HG03060 (cell line): ENCODE measurements around the gene AQP11.
"Not testable (repeated sequence)": the region's sequence is repeated elsewhere in the genome, so short reads cannot be mapped to it uniquely, and the experiment has no call there.

Experiments
- ATAC-seq: cut with Tn5 transposase; IDR thresholded peaks from one replicate; pipeline ENCODE4 v1.9.1; 2021; ENCODE audit warnings: low read depth, moderate number of reproducible peaks; ENCODE audit not compliant: unreplicated experiment

Gene AQP11, protein sequence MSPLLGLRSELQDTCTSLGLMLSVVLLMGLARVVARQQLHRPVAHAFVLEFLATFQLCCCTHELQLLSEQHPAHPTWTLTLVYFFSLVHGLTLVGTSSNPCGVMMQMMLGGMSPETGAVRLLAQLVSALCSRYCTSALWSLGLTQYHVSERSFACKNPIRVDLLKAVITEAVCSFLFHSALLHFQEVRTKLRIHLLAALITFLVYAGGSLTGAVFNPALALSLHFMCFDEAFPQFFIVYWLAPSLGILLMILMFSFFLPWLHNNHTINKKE

DNA sequence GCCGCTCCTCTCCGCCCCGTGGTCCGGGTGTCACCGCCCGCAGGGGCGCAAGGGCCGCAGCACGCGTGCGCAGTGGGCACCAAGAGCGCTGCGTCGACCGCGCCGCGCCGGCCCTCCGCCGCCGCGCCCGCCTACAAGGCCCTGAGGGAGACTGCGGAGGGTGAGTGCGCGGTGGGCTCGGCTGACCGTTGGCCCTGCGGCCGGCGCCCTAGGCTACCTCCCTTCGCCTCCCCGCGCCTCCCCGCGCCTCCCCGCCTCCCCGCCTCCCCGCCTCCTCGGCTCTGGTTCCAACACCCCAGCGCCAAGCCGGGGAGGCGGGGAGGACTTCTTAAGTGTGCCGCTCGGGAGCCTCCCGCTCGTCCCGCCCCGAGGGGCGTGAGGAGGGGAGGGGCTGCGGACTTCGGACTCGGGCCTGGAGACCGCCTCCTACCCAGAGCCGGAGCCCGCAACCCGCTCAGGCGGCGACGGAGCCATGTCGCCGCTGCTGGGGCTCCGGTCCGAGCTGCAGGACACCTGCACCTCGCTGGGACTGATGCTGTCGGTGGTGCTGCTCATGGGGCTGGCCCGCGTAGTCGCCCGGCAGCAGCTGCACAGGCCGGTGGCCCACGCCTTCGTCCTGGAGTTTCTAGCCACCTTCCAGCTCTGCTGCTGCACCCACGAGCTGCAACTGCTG, at the start of gene AQP11:
Gene AQP11 (plus strand): TSS at position 433 of the 673 bp plus-strand sequence. CDS start 40 bp downstream, at position 473.
- ATAC-seq, result no peak

DNA sequence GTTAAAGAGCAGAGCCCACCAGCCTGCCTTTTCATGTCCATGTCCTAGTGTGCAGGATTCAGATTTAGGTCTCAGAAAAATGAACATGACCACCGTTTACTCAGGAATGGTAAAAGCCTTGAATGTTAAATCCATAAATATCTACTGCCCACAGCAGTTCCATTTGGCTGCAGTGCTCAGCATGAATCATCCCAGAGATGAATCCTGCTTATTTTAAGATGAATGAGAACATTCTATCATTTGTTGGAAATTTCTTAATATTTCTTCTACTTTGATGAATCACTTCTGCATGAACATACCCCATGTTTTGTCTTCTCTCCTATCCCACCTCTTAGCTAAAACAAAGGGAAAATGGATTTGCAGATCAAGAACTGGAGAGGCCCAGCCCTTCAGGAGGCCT, 47.5 kb upstream of the AQP11 start:
- ATAC-seq, result no peak

DNA sequence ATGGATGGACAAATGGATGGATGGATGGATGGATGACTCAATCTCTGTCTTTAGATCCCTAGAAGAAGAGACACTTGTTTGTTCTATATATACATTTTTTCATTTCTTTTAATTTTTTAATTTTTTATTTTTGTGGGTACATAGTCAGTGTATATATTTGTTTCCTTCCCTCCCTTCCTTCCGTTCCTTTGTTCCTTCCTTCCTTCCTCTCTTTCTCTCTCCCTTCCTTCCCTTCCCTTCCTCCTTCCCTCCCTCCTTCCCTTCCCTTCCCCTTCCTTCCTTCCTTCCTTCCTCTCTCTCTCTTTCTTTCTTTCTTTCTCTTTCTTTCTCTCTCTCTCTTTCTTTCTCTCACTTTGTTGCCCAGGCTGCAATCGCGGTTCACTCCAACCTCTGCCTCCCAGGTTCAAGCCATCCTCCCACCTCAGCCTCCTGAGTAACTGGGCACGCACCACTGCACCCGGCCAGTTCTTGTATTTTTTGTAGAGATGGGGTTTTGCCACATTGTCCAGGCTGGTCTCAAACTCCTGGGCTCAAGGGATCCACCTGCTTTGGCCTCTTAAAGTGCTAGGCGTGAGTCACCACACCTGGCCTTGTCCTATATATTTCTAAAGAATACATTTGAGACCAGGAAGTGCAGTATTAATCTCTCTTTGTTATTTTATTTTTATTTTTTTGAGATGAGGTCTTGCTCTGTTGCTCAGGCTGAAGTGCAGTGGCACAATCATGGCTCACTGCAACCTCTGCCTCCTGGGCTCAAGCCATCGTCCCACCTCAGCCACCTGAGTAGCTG, 42.5 kb upstream of the AQP11 start:
- ATAC-seq, result no peak

DNA sequence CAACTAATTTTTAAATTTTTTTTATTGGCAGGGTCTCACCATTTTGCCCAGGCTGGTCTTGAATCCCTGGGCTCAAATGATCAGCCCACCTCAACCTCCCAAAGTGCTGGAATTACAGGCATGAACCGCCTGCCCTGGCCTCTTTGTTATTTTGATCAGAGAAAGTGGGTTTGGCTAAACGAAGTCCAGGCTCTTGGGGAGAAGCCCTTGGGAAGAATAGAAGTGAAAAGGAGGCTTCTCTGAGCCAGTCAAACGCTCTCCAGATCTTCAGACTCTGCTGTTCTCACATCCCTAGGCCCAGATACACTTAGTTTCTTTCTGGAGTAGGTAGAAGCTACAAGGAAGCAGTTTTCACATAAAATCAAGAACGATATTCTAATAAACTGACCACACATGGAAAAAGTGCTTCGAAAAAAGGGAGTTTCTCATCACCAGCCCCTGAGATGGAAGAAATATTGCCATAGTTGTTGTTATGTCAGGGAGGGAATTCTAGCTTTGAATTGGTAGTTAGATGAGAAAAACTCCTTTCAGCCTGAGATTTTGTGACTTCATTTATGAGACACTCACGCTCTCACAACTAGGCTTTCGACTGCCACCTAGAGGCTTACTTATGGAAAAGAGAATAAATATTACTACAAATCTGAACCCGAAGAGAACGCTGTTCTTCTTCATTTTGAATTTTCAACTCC, 41.7 kb upstream of the AQP11 start:
- no peak for ATAC-seq

DNA sequence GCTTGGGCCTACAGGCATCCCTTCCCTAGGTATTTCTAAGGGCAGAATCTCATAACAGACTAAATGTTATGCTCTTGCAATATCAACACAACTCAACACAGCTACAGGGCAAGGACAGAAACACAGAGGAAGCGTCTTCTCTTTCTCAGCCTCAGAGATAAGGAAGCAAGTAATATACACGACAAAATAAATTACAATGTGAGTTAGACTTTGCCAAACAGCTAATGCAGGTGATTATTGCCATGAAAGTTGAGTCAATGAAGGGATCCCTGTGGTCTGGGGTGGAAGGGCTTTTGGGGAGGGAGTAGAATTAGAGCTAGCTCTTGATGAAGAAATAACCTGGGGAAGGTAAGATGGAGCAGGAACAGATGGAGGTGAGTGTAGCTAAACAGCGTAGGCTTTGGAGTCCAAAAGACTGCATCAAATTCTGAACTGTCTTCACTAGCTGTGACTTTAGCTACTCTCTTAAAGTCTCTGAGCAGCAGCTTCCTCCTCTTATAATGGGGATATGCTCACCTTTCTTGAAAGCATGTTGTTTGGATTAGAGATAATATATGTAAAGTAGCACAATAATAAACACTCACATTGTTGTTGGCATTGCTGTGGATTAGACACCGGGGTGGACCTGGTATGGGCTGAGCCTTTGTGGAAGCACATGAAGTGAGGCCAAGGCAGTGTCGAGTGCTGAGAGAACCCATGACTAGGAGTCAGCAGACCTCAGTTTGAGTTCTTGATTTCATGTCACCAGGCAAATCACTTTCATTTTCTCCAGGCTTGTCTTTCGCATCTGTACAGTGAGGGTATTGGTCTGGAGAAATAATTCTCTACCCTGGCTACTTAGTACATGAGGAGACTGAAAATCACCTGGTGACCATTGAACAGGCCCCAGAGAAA, 41.0 kb upstream of the AQP11 start:
- no peak for ATAC-seq

DNA sequence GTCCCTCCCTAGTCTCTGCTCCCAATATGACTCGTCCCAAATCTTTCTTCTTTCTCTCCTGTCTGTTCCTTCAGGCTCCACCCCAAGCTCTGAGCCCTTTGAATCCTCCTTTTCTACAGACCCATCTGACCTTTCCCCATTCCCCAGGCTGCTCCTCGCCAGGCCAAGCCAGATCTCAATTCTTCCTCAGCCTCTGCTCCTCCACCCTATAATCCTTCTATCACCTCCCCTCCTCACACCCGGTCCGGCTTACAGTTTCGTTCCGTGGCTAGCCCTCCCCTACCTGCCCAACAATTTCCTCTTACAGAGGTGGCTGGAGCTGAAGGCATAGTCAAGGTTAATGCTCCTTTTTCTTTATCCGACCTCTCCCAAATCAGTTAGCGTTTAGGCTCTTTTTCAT, 38.3 kb upstream of the AQP11 start:
- not testable (repeated sequence) for ATAC-seq

DNA sequence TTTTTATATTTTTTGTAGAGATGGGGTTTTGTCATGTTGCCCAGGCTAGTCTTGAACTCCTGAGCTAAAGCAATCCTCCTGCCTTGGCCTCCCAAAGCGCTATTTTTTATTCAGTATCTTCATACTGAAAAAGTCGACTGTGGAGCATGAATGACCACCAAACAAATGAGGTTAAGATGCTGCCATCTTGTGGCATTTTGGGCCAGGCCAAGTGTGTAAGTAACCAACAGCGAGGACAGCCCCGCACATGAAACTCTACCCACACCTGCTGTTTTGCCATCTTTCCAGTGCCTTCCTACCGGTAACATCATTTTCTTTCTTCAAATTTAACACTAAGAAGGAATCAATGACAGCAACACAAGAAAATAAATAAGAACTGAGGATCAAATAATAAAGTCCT, 32.2 kb upstream of the AQP11 start:
- ATAC-seq, result no peak

DNA sequence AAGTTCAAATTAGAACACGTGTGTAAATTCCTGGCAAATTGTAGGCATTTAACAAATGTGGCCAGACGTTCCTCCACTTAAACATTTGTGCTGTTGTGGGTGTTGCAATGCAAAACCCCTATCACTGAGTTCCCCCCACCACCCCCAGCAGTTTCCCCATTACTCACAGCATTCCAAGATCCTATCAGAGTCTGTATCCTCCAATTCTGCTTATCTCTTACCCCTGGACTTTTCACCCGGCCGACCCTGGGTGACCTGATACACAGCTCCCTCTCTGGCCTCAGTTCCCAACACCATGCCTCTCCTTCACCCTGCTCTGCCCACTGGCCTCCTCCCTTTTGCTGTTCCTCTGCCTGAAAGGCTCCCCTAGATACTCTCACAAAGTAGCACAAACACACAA, 31.4 kb upstream of the AQP11 start:
- ATAC-seq, result no peak

DNA sequence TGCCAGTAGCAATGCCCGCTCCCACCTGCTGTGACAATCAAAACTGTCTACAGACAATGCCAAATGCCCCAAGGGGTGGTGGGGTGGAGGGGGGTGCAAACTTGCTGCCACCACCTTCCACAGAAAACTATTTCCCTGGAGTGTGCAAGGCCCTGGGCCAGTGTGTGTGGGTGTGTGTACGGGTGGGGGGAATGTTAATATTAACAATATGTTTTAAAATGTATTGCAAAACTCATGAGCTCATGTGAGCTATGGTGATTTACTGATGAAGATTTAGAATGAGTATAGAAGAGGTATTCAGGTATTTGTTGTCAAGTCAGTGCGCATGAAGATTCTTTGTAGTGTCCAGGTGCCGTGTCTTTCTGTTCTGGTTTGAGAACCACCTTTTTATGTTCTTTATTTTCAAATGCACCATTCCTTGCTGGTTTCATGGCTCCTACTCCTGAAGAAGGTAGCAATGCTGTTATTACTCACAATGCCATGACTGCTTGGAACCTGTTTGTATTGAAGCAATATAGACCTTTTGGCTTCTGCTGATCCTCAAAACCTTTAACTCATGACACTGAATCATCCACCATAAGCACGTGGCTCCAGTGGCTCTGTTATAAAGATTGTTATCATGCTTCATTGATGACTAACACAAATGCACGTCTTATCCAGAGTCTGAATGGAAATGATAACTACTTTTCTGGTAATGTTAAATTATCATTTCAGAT, 29.9 kb upstream of the AQP11 start:
- ATAC-seq, result no peak

DNA sequence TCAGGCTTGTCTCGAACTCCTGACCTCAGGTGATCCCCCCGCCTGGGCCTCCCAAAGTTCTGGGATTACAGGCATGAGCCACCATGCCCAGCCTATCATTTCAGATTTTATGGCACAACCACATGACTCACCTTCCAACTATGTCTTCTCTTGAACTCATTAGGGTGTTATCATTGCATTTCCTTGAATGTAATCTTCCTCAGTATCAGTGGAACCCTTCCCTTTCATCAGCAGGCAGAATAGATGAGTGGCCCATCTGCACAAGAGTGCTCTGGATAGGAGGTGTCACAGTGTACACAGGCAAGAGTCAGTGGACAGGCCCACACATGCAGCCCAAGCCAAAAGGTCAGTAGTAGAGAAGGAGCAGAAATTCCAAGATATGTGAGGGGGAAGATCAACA, 29.1 kb upstream of the AQP11 start:
- ATAC-seq, result no peak

DNA sequence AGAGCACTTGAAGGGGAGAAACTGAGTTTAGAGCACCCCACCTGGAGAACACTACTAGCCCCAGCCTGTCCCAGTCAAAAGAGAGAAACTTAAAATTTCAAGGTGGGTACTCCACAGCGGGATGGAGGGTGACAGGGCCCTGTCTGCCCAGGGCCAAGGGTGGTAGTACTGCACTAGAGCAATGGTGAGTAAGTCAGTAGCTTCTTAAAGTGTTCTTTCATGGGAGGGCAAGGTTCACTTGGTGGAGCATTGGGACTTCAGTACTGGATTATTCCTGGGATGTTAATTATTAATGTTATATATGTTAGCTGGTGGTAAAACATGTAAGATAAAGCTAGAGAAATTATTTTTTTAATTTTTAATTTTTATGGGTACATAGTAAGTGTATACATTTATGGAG, 28.5 kb upstream of the AQP11 start:
- no peak for ATAC-seq

DNA sequence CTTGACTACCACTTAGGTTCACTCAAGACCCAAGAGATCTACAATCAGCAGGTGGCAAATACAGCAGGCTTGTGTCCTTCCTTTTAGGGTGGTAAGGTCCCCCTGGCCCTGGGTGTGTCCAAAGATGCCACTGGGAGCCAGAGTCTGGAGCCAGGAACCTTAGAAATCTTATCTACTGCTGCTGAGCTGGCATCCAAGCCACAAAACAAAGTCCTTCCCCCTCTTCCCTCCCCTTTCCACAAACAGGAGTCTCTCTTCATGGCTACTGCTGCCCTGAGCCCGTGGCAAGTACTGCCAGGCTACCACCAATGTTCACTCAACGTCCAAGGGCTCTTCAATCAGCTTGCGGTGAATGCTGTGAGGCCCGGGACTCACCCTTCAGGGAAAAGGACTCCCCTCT, 21.4 kb upstream of the AQP11 start:
- no peak for ATAC-seq

DNA sequence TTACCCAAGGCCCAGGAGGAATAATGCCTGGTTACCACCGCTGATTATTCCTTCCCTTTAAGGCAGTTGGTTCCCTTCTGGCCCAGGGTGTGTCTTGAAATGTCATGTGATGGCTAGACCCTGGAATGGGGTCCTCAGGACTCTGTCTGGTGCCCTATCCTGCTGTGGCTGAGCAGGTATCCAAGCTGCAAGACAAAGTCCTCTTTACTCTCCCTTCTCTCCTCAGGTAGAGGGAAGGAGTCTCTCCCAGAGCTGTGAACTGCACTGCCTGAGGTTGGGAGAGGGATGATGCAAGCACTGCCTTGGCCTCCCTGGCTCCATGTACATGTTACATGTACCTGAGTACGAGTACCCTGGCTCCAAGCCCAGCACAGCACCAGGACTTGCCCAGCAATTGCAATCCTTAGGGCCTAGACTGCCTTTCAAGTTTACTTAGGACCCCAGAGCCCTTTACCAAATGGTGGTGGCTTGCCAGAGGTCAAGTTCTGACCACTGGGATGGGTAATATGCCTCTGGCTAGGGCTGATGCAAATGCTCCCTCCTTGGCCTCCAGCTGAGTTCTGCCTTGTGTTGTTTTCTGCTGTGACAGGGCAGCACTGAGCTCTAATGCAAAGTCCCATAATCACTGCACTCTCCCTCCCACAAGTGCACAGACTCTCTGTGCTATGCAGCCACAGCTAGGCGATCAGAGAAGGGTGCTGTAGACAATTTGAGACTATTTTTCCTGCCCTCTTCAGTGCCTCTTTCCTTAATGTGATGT, 20.7 kb upstream of the AQP11 start:
- no peak for ATAC-seq

DNA sequence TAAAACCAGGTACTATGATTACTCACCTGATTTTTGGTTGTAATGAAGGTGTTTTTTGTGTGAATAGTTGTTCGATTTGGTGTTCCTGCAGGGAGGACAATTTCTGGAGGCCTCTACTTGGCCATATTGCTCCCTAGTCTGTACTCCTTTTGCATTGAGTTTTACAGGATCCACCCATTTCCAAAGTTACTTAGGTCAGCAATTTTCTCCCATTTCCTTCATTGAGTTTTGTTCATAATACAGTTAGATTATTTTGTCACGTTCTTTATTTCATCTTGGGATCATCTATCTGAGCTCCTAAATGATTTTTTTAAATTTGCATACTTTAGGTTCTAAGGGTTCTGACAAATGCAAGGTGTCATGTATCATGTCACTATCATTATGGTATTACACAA, 20.1 kb upstream of the AQP11 start:
- ATAC-seq, result no peak

DNA sequence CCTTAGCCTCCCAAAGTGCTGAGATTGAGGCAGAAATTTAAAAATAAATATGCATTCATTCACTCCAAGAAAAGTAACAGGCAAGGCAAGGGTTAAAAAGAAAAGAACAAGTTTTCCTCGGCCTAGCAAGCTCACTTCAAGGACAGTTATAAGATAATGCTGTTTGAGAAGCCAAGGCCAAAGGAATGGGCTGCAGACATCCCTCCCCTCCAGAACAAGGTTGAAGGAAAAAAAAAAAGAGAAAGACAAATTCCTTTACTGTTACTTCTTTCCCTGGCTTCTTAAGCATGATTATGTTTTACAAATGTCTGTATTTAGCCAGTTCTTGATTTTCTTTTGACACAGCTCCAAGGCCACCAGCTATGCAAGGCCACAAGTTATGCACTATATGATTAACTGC, 18.9 kb upstream of the AQP11 start:
- ATAC-seq, result not testable (repeated sequence)

DNA sequence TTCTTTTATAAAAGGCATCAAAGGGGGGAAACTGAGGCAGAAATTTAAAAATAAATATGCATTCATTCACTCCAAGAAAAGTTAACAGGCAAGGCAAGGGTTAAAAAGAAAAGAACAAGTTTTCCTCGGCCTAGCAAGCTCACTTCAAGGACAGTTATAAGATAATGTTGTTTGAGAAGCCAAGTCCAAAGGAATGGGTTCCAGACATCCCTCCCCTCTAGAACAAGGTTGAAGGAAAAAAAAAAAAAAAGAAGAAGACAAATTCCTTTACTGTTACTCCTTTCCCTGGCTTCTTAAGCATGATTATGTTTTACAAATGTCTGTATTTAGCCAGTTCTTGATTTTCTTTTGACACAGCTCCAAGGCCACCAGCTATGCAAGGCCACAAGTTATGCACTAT, 14.3 kb upstream of the AQP11 start:
- not testable (repeated sequence) for ATAC-seq

DNA sequence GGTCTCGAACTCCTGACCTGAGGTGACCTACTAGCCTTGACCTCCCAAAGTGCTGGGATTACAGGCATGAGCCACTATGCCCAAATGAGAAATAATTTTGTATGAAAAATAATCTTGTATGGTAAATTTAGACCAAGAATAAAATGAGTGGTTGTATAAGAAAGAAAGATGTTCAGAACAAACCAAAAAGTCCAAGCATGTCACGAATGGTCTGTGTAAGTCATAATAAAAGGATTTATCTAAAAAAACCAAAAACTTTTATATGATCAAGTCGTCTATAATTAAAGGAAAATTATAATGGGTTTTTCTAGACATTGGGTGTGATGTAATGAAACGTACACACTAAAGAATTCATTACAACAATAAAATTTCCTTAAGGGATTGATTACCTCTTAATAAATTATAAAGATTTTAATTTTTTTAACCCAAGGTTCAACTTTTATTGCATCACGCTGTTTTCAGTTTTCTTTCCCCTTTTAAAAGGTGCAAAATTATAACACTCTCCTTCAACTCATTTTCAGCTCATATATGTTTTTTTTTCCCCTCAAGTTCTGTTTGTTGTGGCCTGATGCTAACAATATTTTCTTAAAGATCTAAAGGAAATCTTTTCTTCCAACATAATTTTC, 8.9 kb upstream of the AQP11 start:
- no peak for ATAC-seq

DNA sequence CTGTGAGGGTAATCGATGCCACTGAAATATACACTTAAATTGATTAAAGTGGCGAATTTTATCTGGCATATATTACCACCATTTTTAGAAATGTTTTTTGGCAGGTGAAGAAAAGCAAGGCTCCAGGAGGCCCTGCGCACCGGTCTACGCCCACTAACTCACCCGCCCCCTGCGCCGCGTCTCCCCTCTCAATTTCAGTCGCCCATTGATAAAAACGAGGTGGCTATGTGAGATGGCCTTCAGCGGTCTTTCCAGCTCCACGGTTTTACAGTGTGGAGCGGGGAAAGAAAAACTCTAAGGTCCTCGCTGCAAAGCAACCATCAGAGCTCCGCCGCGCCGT, 602 bp upstream of the AQP11 start:
- ATAC-seq, result no peak
